Activated B cell treated with CpG ODN at 0.5 μM for 24 hours (primary cell): ENCODE results near the gene CARS1. TPM values are rescaled to one million over a fixed set of nuclear protein-coding genes. Genes with fewer than 3 reads are reported as not detected.
"Not testable (repeated sequence)": the region's sequence is repeated elsewhere in the genome, so short reads cannot be mapped to it uniquely, and the experiment has no call there.

Experiments
- ATAC-seq: fragments of 200-7000 bp; cut with Tn5 transposase; one replicate; pipeline ENCODE4 v1.10.0; 2021; ENCODE audit warnings: low read depth, mild to moderate bottlenecking, moderate library complexity
- CTCF ChIA-PET: fragments of 350-600 bp; sonication (Branson Sonifier 250); formaldehyde crosslinking; loops from one replicate; lab custom pipeline; 2021; ENCODE audit warnings: antibody characterized with exemption; lab: Charles Lee
- POLR2A ChIA-PET: fragments of 350-600 bp; sonication (Branson Sonifier 250); formaldehyde crosslinking; loops from one replicate; lab custom pipeline; 2021; ENCODE audit warnings: antibody characterized with exemption; lab: Charles Lee
- DNase-seq: peaks from one replicate; pipeline ENCODE4 v3.0.0; 2022
- H3K27ac Mint-ChIP-seq: one replicate; pipeline ENCODE4 v1.8.0; 2020; ENCODE audit warnings: mixed read lengths
- H3K27me3 Mint-ChIP-seq: one replicate; pipeline ENCODE4 v1.8.0; 2021; ENCODE audit warnings: mixed read lengths
- H3K36me3 Mint-ChIP-seq: one replicate; pipeline ENCODE4 v1.8.0; 2021; ENCODE audit warnings: low read depth, mixed read lengths
- H3K4me1 Mint-ChIP-seq: one replicate; pipeline ENCODE4 v1.8.0; 2021; ENCODE audit warnings: mixed read lengths
- H3K4me3 Mint-ChIP-seq: one replicate; pipeline ENCODE4 v1.8.0; 2020; ENCODE audit warnings: mild to moderate bottlenecking, mixed read lengths
- H3K9me3 Mint-ChIP-seq: one replicate; pipeline ENCODE4 v1.8.0; 2020; ENCODE audit warnings: mixed read lengths
- intact Hi-C: fragments of 100-400 bp; cut with micrococcal nuclease; formaldehyde crosslinking; loops from one replicate; pipeline ENCODE4 v1.15.1; 2024
- total RNA-seq: library from RNA; stranded (reverse); gene quantifications from 2 replicates; pipeline ENCODE4 v1.2.3, GENCODE V29; 2022
- TF ChIP-seq, protein P1 (sequence below): fragments of 200-600 bp; IDR thresholded peaks from one replicate; pipeline ENCODE4 v1.8.0; 2022; ENCODE audit warnings: antibody characterized with exemption, mild to moderate bottlenecking

CARS1 gene
- total RNA-seq, 1 donor from 2014 or later = 110 TPM

DNA sequence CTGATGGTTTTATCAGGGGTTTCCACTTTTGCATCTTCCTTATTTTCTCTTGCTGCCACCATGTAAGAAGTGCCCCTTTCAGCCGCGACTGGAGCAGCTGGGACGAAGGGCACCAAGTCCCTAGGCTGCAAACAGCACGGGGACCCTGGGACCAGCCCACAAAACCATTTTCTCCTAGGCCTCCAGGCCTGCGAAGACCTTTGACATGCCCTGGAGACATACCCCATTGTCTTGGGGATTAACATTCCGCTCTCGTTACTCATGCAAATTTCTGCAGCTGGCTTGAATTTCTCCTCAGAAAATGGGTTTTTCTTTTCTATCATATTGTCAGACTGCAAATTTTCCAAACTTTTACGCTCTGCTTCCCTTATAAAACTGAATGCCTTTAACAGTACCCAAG is 6.7 kb upstream of the CARS1 start:
- H3K4me1 Mint-ChIP-seq, H3K9me3 Mint-ChIP-seq, POLR2A ChIA-PET, H3K27ac Mint-ChIP-seq, intact Hi-C loops, DNase-seq, CTCF ChIA-PET, H3K36me3 Mint-ChIP-seq, H3K27me3 Mint-ChIP-seq, H3K4me3 Mint-ChIP-seq: not testable (repeated sequence)
- ATAC-seq = peak; percentile 18

DNA sequence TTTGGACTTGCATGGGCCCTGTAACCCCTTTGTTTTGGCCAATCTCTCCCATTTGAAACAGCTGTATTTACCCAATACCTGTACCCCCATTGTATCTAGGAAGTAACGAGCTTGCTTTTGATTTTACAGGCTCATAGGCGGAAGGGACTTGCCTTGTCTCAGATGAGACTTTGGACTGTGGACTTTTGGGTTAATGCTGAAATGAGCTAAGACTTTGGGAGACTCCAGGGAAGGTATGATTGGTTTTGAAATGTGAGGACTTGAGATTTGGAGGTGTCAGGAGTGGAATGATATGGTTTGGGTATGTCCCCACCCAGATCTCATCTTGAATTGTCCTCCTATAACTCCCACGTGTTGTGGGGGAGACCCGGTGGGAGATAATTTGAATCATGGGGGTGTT is 6.2 kb upstream of the CARS1 start:
- POLR2A ChIA-PET, H3K4me1 Mint-ChIP-seq, CTCF ChIA-PET, H3K4me3 Mint-ChIP-seq, DNase-seq, H3K9me3 Mint-ChIP-seq, H3K36me3 Mint-ChIP-seq, H3K27me3 Mint-ChIP-seq, intact Hi-C loops: not testable (repeated sequence)
- peak overlapping the region; percentile 19 for H3K27ac Mint-ChIP-seq
- ATAC-seq = peak; percentile 25

DNA sequence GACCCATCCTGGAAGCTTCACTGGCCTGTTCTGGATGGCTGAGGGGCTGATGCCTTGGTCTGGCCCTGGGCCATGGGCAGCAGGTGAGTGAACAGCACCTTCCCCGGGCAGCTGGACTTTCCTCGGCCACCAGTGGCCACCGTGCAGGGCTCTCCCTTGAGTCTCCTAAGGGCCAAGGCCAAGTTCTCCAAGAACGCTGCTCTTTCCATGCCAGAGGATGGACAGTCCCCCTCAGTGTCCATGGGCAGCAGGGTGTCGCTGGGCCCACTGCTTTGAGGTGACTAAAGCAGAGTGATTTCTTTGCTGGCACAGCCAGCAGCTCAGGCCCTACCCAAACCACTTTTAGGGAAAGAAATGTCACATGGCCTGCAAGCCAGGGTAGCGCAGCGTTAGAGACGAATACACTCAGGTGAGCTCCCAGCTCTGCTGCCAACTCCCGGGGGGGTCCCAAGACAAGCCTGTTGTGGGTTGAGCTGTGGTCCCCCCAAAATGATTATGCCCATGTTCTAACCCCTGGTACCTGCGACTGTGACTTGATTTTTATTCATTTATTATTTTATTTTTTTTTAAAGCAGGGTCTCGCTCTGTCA is 3.3 kb upstream of the CARS1 start:
- Mint-ChIP-seq H3K4me3 (no peak overlapping the region), H3K27ac (no peak overlapping the region), H3K27me3 (peaks cover 3% of the 10 kb centered on the region), H3K9me3 (no peaks in the 10 kb centered on the region), H3K4me1 (peaks cover 24% of the 10 kb centered on the region), H3K36me3 (peaks cover 9% of the 10 kb centered on the region)
- TF ChIP-seq, protein P1, sequence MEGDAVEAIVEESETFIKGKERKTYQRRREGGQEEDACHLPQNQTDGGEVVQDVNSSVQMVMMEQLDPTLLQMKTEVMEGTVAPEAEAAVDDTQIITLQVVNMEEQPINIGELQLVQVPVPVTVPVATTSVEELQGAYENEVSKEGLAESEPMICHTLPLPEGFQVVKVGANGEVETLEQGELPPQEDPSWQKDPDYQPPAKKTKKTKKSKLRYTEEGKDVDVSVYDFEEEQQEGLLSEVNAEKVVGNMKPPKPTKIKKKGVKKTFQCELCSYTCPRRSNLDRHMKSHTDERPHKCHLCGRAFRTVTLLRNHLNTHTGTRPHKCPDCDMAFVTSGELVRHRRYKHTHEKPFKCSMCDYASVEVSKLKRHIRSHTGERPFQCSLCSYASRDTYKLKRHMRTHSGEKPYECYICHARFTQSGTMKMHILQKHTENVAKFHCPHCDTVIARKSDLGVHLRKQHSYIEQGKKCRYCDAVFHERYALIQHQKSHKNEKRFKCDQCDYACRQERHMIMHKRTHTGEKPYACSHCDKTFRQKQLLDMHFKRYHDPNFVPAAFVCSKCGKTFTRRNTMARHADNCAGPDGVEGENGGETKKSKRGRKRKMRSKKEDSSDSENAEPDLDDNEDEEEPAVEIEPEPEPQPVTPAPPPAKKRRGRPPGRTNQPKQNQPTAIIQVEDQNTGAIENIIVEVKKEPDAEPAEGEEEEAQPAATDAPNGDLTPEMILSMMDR = no peak
- CTCF ChIA-PET = no interaction called here
- no peak for DNase-seq
- intact Hi-C loops = no loop called here
- ATAC-seq = no peak
- POLR2A ChIA-PET = no interaction called here

DNA sequence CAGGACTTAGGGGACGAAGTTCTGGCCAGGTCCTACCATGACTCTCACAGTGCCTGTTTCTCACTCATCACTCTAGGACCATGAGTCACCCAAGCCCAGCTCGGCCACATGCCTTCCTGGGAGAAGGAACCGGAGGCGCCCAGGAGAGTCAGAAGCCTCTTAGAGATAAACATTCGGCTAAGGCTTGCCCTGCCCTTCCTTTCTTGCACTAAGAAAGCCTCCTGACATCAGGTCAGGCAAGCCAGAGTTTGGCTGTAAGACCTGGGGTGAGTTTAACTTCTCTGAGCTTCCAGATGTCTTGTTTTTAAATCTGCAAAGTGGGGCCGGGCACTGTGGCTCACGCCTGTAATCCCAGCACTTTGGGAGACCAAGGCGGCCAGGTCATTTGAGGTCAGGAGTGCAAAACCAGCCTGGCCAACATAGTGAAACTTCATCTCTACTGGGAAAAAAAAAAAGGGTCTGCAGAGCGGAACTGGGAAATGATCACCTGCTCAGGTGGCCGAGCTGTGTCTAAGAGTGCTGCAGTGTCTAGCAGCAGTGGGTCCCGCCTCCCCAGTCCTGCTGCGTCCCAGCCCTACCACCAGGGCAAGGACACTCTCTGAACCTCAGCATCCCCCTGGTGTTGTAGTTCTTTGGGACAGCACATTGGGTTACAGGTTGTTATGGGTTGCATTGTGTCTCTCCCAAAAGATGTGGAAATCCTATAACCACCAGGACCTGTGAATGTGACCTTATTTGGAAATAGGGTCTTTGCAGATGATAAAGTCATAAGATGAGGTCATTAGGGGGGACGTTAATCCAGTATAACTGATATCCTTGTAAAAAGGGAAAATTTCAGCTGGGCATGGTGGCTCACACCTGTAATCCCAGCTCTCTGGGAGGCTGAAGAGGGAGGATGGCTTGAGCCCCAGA is 1.8 kb upstream of the CARS1 start:
- Mint-ChIP-seq H3K27ac (no peak overlapping the region), H3K4me1 (peaks cover 34% of the 10 kb centered on the region), H3K36me3 (peaks cover 19% of the 10 kb centered on the region), H3K4me3 (no peak overlapping the region), H3K27me3 (no peaks in the 10 kb centered on the region), H3K9me3 (no peaks in the 10 kb centered on the region)
- ATAC-seq (no peak), DNase-seq (no peak)
- TF ChIP-seq, protein P1 = no peak
- intact Hi-C loops = loop anchor here (2.0 to 10.0 kb wide), 5 partner anchors 157 to 1747 kb away; partner anchors contain the start of gene RRM1
- POLR2A ChIA-PET = no interaction called here
- CTCF ChIA-PET = interaction anchor here (1.3 kb wide), 1 partner anchor 9 kb away, joined by 3 read pairs; no protein-coding TSS in a partner anchor

DNA sequence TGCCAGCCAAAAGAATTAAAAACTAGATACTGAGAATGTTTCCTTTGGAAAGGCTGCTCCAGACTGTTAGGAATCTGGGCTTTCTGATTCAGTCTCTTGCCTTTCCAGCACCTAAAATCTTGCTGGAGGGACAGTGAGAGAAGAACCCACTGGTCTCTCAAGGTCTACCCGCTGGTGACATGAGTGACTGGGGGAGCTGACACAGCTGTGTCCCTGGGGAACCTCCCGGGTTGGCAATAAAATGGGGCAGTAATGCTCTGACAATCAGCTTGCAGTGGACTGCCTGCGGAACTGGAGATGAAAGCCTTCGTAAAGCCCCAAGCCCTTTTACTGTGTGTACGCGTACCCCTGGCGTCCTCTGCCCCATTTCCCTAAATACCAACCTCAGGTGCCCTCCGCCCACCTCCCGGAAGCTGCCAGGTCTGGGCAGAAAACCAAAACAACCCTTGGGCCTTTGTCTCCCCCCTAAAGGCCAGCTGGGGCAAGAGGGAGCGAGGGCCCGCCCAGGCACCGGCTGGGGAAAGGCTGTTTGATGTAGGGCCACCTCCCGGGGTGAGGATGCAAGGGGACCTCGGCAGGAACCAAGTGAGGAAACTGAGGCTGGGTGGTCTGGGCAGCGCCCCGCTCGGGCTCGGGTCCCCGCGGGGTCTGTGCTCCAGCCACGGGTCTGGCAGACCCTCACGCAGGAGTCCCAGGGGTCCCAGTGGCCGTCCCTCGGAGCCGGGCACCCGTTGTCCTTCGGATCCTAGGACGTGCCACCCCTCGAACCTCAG is 741 bp downstream of the CARS1 start:
- DNase-seq = peak; percentile 35
- H3K4me1 Mint-ChIP-seq = peaks cover 43% of the 10 kb centered on the region
- H3K9me3 Mint-ChIP-seq = no peaks in the 10 kb centered on the region
- peak overlapping the region; percentile 90 for H3K4me3 Mint-ChIP-seq
- intact Hi-C loops = loop anchor here (1.0 to 10.0 kb wide), 10 partner anchors 7 to 1744 kb away; partner anchors contain the start of genes CDKN1C, NAP1L4, RRM1 and TSSC4
- TF ChIP-seq, protein P1 = no peak
- H3K27ac Mint-ChIP-seq = peak overlapping the region; percentile 85
- H3K27me3 Mint-ChIP-seq = no peaks in the 10 kb centered on the region
- ATAC-seq = peak; percentile 41
- ChIA-PET POLR2A (interaction anchor here (0.7 to 1.1 kb wide), 6 partner anchors 12 to 322 kb away, joined by 3 to 4 read pairs (median 4); partner anchors contain the start of genes NAP1L4 and ZNF195), CTCF (interaction anchor here (1.3 to 1.6 kb wide), 2 partner anchors 19 to 35 kb away, joined by 4 to 5 read pairs; no protein-coding TSS in a partner anchor)
- H3K36me3 Mint-ChIP-seq = peaks cover 32% of the 10 kb centered on the region
